ENCODE measurements around the gene CEP152.
"Not testable (repeated sequence)": the region's sequence is repeated elsewhere in the genome, so short reads cannot be mapped to it uniquely, and the experiment has no call there.

CEP152 gene, protein sequence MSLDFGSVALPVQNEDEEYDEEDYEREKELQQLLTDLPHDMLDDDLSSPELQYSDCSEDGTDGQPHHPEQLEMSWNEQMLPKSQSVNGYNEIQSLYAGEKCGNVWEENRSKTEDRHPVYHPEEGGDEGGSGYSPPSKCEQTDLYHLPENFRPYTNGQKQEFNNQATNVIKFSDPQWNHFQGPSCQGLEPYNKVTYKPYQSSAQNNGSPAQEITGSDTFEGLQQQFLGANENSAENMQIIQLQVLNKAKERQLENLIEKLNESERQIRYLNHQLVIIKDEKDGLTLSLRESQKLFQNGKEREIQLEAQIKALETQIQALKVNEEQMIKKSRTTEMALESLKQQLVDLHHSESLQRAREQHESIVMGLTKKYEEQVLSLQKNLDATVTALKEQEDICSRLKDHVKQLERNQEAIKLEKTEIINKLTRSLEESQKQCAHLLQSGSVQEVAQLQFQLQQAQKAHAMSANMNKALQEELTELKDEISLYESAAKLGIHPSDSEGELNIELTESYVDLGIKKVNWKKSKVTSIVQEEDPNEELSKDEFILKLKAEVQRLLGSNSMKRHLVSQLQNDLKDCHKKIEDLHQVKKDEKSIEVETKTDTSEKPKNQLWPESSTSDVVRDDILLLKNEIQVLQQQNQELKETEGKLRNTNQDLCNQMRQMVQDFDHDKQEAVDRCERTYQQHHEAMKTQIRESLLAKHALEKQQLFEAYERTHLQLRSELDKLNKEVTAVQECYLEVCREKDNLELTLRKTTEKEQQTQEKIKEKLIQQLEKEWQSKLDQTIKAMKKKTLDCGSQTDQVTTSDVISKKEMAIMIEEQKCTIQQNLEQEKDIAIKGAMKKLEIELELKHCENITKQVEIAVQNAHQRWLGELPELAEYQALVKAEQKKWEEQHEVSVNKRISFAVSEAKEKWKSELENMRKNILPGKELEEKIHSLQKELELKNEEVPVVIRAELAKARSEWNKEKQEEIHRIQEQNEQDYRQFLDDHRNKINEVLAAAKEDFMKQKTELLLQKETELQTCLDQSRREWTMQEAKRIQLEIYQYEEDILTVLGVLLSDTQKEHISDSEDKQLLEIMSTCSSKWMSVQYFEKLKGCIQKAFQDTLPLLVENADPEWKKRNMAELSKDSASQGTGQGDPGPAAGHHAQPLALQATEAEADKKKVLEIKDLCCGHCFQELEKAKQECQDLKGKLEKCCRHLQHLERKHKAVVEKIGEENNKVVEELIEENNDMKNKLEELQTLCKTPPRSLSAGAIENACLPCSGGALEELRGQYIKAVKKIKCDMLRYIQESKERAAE (N-terminal part only)
- 12.8 to 19.5 (median 18.2) reads per million in 3 donors for total RNA-seq

DNA sequence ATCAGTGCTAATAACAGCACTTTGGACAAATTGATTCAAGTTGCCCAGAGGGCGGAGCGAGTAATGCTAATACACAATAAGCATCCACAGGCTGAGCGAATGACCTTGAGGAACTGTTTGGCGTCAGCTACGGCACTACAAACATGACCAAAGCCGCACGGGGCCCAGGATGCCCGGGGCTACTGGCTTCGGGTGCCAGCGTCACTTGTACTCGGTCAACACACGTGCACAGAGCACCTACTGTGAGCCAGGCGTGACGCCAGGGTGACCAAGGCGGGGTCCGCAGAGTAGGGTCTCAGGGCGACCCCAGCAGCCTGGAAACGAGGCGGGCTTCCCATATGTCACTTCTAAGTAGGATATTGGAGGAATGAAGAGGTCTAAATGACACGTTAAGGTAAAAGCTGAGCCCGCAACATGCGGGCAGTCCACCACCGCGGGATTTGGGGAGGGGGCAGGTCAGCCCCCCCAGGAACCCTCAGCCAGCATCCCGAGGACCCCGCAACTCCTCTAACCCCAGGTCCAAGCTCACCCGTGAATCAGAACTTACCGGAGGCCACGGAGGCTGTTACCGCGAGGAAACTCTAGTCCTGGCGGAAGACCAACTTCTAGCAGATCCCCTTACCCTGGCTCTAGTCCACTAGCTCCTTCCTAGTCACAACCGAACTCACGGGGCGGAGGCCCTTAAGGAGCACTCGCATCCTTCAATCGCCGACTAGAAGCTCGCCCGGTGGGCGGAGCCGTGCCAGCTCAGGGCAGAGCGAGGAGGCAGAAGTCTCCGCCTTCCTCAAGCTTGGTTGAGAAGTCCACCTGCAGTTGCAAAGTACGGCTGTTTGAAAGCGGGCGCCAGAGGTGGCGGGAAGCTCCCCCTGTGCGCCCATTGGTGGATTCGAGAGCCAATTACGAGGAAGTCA lies at the start of gene CEP152:
TSS of gene CEP152 (minus strand) at position 656 of the 911 bp plus-strand sequence. CDS start 5,420 bp downstream, outside the sequence.
- Histone ChIP-seq H3K4me1 (ENCODE audit: control insufficient read depth, insufficient read depth, low read length, poor library complexity, severe bottlenecking) (peaks cover 4% of the 10 kb centered on the region), H3K9me3 (ENCODE audit: control insufficient read depth, low read length) (no peaks in the 10 kb centered on the region), H3K27me3 (replicated peaks; ENCODE audit: control insufficient read depth, insufficient read depth, low read length, poor library complexity, severe bottlenecking) (no peaks in the 10 kb centered on the region), H3K4me3 (ENCODE audit: insufficient read depth, low read depth, low read length, poor library complexity, severe bottlenecking) (peak within 1 kb of the TSS; percentile 96), H3K27ac (ENCODE audit: insufficient read depth, low read length, poor library complexity, severe bottlenecking) (peak within 1 kb of the TSS; percentile 68), H3K36me3 (ENCODE audit: control insufficient read depth, insufficient read depth, low read length) (no peaks in the 10 kb centered on the region)
- peak; percentile 93 to 99 (median 97) for DNase-seq

DNA sequence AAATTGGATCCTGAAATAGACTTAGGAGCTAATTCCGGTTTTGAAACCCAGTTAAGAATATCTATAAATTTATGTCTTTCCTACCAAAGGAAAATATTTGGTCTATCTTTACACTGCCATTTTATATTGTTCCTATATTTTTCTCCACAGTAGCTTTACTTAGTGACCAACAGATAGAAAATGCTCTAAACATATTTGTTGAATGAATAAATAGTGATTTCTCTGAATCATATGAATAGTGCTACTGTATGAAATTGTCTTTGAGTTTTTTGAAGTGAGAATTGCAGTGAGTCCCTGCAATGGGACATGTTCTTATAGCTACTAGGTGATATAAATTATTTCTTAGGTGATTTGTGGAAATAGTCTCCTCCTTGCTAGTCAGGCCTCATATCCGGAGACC lies 48.6 kb upstream of the CEP152 start:
- DNase-seq = no peak
- no peaks in the 10 kb centered on the region for H3K27me3 ChIP-seq (replicated peaks; ENCODE audit: control insufficient read depth, insufficient read depth, low read length, poor library complexity, severe bottlenecking)
- H3K36me3 ChIP-seq (ENCODE audit: control insufficient read depth, insufficient read depth, low read length) = no peaks in the 10 kb centered on the region
- H3K4me3 ChIP-seq (ENCODE audit: insufficient read depth, low read depth, low read length, poor library complexity, severe bottlenecking) = no peak overlapping the region
- H3K27ac ChIP-seq (ENCODE audit: insufficient read depth, low read length, poor library complexity, severe bottlenecking) = no peak overlapping the region
- H3K4me1 ChIP-seq (ENCODE audit: control insufficient read depth, insufficient read depth, low read length, poor library complexity, severe bottlenecking) = no peaks in the 10 kb centered on the region
- no peaks in the 10 kb centered on the region for H3K9me3 ChIP-seq (ENCODE audit: control insufficient read depth, low read length)

DNA sequence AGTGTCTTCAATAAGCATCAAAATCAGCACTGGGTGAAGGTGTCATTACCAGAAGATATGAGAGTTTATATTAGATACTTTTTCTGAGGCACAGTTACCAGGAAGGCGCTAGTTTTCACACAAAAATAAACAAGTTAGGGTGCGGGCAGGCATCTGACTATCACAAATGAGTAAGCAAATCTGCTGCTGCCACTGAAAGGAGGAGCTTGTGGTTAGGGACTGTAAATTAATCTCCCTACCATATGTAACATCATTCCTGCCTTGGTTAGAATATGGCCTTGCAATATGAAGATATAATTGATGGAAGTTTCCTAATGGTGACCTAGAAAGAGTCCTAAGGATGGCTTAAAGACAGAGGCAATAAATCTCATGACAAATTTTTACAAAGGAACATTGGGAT lies 47.5 kb upstream of the CEP152 start:
- Histone ChIP-seq H3K36me3 (ENCODE audit: control insufficient read depth, insufficient read depth, low read length) (no peaks in the 10 kb centered on the region), H3K9me3 (ENCODE audit: control insufficient read depth, low read length) (no peaks in the 10 kb centered on the region), H3K27ac (ENCODE audit: insufficient read depth, low read length, poor library complexity, severe bottlenecking) (no peak overlapping the region), H3K27me3 (replicated peaks; ENCODE audit: control insufficient read depth, insufficient read depth, low read length, poor library complexity, severe bottlenecking) (no peaks in the 10 kb centered on the region), H3K4me1 (ENCODE audit: control insufficient read depth, insufficient read depth, low read length, poor library complexity, severe bottlenecking) (no peaks in the 10 kb centered on the region), H3K4me3 (ENCODE audit: insufficient read depth, low read depth, low read length, poor library complexity, severe bottlenecking) (no peak overlapping the region)
- no peak for DNase-seq

DNA sequence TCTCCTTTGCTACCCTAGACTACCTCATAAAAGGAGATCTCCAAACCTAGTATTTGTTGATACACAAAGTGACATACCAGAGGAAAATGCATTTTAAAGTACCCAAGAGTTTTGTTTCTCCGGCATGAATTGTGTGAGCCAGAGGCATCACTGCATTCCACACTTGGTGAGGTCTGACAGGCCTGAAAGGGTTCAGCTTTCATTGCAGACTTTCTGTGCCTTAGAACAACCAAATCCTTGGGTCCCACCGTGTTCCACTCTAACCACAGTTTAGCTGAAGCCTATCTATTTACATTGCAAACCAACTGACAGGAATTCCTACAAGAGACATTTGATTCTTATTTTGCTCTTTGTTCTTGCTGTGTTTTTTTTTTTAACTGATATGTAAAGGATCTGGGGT lies 46.1 kb upstream of the CEP152 start:
- Histone ChIP-seq H3K9me3 (ENCODE audit: control insufficient read depth, low read length) (no peaks in the 10 kb centered on the region), H3K4me1 (ENCODE audit: control insufficient read depth, insufficient read depth, low read length, poor library complexity, severe bottlenecking) (no peaks in the 10 kb centered on the region), H3K27ac (ENCODE audit: insufficient read depth, low read length, poor library complexity, severe bottlenecking) (no peak overlapping the region), H3K36me3 (ENCODE audit: control insufficient read depth, insufficient read depth, low read length) (no peaks in the 10 kb centered on the region), H3K4me3 (ENCODE audit: insufficient read depth, low read depth, low read length, poor library complexity, severe bottlenecking) (no peak overlapping the region), H3K27me3 (replicated peaks; ENCODE audit: control insufficient read depth, insufficient read depth, low read length, poor library complexity, severe bottlenecking) (no peaks in the 10 kb centered on the region)
- no peak for DNase-seq

DNA sequence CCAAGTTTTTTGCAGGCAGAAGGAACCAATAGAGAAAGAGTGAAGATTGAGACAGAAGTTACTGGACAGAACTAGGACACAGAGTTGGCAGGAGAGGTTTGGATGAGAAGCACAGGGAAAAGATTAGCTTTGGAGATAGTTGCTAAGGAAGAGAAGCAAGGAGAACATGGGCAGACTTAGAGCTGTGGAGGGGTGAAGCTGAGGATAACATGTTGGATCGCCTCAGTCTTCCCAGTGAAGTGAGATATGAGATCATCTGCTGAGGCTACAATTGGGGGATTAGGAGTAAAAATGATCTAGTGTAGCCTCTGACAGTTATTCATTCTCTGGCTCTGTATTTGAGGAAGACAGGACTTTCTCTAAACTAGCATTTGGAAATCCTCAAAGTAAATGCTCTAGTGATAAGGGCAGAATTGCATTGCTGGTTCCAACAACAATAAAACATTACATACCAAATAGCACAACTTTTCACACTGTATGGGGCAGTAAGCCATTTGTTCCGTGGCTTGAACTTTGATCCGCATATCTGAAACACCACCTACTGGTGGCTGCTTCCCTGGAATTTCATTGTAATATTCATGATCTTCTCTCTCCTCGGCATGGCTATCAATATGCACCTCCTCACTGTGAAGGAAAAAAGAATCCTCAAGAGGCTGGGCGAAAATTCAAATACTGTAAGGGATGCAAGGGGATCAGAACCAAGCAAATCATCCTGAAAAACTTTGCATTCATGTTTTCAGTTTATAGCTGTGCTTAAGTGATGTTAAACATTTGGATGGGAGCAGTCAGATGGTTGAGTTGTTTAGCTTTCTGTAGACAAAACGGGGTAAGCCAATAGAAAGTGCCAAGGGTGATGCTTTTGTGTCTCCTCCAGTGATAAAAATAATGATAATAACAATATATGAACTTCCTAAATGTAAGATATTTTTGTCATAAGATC lies 44.9 kb upstream of the CEP152 start:
- Histone ChIP-seq H3K36me3 (ENCODE audit: control insufficient read depth, insufficient read depth, low read length) (no peaks in the 10 kb centered on the region), H3K4me3 (ENCODE audit: insufficient read depth, low read depth, low read length, poor library complexity, severe bottlenecking) (no peak overlapping the region), H3K27ac (ENCODE audit: insufficient read depth, low read length, poor library complexity, severe bottlenecking) (no peak overlapping the region), H3K4me1 (ENCODE audit: control insufficient read depth, insufficient read depth, low read length, poor library complexity, severe bottlenecking) (no peaks in the 10 kb centered on the region), H3K9me3 (ENCODE audit: control insufficient read depth, low read length) (no peaks in the 10 kb centered on the region), H3K27me3 (replicated peaks; ENCODE audit: control insufficient read depth, insufficient read depth, low read length, poor library complexity, severe bottlenecking) (no peaks in the 10 kb centered on the region)
- no peak for DNase-seq

DNA sequence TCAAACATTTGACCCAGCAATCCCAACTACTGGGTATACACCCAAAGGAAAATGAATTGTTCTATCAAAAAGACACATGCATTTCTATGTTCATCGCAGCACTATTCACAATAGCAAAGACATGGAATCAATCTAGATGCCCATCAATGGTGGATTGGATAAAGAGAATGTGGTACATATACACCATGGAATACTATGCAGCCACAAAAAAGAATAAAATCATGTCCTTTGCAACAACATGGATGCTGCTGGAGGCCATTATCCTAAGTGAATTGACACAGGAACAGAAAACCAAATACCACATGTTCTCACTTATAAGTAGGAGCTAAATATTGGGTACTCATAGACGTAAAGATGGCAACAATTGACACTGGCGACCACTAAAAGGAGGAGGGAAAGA lies 43.6 kb upstream of the CEP152 start:
- not testable (repeated sequence) for H3K4me3 ChIP-seq (ENCODE audit: insufficient read depth, low read depth, low read length, poor library complexity, severe bottlenecking); DNase-seq; H3K27me3 ChIP-seq (replicated peaks; ENCODE audit: control insufficient read depth, insufficient read depth, low read length, poor library complexity, severe bottlenecking); H3K36me3 ChIP-seq (ENCODE audit: control insufficient read depth, insufficient read depth, low read length); H3K9me3 ChIP-seq (ENCODE audit: control insufficient read depth, low read length); H3K4me1 ChIP-seq (ENCODE audit: control insufficient read depth, insufficient read depth, low read length, poor library complexity, severe bottlenecking); H3K27ac ChIP-seq (ENCODE audit: insufficient read depth, low read length, poor library complexity, severe bottlenecking)

DNA sequence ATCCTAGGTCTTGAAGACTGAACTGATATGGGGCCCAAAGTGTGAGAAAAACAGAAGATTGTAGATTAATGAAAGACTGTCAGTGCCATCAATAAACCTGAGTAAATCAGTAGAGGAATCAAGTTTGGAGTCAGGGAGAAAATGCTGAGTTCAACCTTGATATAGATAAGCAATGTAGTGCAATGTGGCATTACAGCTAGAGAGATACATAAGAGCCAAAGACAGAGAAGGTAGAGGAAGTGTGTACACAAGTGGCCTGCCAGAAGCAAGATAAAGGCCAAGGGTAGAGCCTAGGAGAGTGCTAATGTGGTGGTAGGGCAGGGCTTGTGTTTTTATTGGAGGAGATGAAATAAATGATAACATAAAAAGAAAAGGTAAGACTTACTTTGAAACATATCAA lies 41.1 kb upstream of the CEP152 start:
- no peaks in the 10 kb centered on the region for H3K4me1 ChIP-seq (ENCODE audit: control insufficient read depth, insufficient read depth, low read length, poor library complexity, severe bottlenecking)
- DNase-seq = no peak
- no peaks in the 10 kb centered on the region for H3K9me3 ChIP-seq (ENCODE audit: control insufficient read depth, low read length)
- H3K27me3 ChIP-seq (replicated peaks; ENCODE audit: control insufficient read depth, insufficient read depth, low read length, poor library complexity, severe bottlenecking) = no peaks in the 10 kb centered on the region
- no peak overlapping the region for H3K4me3 ChIP-seq (ENCODE audit: insufficient read depth, low read depth, low read length, poor library complexity, severe bottlenecking)
- H3K27ac ChIP-seq (ENCODE audit: insufficient read depth, low read length, poor library complexity, severe bottlenecking) = no peak overlapping the region
- H3K36me3 ChIP-seq (ENCODE audit: control insufficient read depth, insufficient read depth, low read length) = no peaks in the 10 kb centered on the region

DNA sequence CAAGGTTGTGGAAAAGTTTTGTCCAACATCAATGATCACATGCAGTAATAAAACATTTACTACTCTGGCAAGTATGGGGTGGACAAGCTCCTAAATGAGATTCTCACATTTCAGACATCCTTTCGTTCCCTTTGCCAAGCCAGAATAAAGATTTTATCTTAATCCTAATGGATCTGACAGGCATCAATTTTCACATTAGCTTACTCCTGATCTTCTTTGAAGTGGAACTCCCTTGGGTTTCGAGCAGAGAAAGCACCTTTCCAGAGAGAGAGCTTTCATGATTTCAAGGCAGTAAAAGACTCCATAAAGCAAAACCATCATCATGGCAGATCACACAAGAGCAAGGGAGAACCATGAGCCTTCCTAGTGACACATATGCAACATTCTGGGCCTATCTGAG lies 39.8 kb upstream of the CEP152 start:
- Histone ChIP-seq H3K4me1 (ENCODE audit: control insufficient read depth, insufficient read depth, low read length, poor library complexity, severe bottlenecking) (no peaks in the 10 kb centered on the region), H3K36me3 (ENCODE audit: control insufficient read depth, insufficient read depth, low read length) (no peaks in the 10 kb centered on the region), H3K9me3 (ENCODE audit: control insufficient read depth, low read length) (no peaks in the 10 kb centered on the region), H3K27me3 (replicated peaks; ENCODE audit: control insufficient read depth, insufficient read depth, low read length, poor library complexity, severe bottlenecking) (no peaks in the 10 kb centered on the region), H3K27ac (ENCODE audit: insufficient read depth, low read length, poor library complexity, severe bottlenecking) (no peak overlapping the region), H3K4me3 (ENCODE audit: insufficient read depth, low read depth, low read length, poor library complexity, severe bottlenecking) (no peak overlapping the region)
- DNase-seq = no peak
